ENCODE results near the gene POU6F2. TPM values are rescaled to one million over a fixed set of nuclear protein-coding genes. Genes with fewer than 3 reads are reported as not detected.

The POU6F2 gene
- polyA plus RNA-seq, 6 donors from 2014 or later: not detected

- Mint-ChIP-seq H3K4me3 (no peak overlapping the region), H3K4me1 (no peaks in the 10 kb centered on the region), H3K27ac (no peak overlapping the region), H3K36me3 (no peaks in the 10 kb centered on the region), H3K27me3 (peaks cover 6 to 15% (median 15%) of the 10 kb centered on the region in 3 donors), H3K9me3 (peaks cover 0 to 3% (median 0%) of the 10 kb centered on the region in 7 donors)
- ATAC-seq (ENCODE audit: low read depth in 2 of 2) (no peak), DNase-seq (no peak)
Measured at GRCh38 chr7:38950309-38950708, 27.4 kb upstream of the POU6F2 start.

GRCh38 chr7:38951213-38951612 lies 26.5 kb upstream of the POU6F2 start:
- DNase-seq (no peak), ATAC-seq (ENCODE audit: low read depth in 2 of 2) (no peak)
- no peaks in the 10 kb centered on the region for H3K4me1 Mint-ChIP-seq
- no peak overlapping the region for H3K4me3 Mint-ChIP-seq
- peaks cover 6 to 15% (median 15%) of the 10 kb centered on the region in 3 donors for H3K27me3 Mint-ChIP-seq
- H3K36me3 Mint-ChIP-seq: no peaks in the 10 kb centered on the region
- H3K27ac Mint-ChIP-seq: peak overlapping the region in 1 of 6 donors; percentile 76
- peaks cover 0 to 3% (median 0%) of the 10 kb centered on the region in 7 donors for H3K9me3 Mint-ChIP-seq

- ATAC-seq (ENCODE audit: low read depth in 2 of 2): no peak
- Mint-ChIP-seq H3K27ac (no peak overlapping the region), H3K4me3 (no peak overlapping the region), H3K9me3 (peaks cover 0 to under 1% (median 0%) of the 10 kb centered on the region in 7 donors), H3K36me3 (no peaks in the 10 kb centered on the region), H3K27me3 (peaks cover 6 to 16% (median 14%) of the 10 kb centered on the region in 3 donors), H3K4me1 (no peaks in the 10 kb centered on the region)
- no peak for DNase-seq
Measured at GRCh38 chr7:38953227-38953626, 24.5 kb upstream of the POU6F2 start.

DNA sequence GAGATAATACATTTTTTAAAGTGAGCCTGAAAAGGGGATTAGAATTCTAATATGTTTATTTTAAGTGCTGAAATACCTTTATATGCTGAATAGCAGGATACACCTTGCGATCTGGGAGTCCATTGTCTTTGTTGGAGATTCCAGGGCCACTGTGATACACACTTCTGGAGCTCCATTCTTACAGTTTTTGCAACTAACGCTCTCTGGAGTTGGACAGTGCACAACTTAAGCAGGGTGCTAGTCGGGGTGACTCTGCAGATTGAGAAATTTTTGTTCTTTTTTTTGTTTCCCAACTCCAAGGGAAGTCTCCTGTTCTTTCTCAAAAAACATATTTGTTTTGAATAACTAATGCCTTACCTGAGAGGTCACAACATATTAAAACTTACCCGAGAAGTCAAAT lies 23.7 kb upstream of the POU6F2 start:
- ATAC-seq (ENCODE audit: low read depth in 2 of 2) (no peak), DNase-seq (no peak)
- Mint-ChIP-seq H3K4me1 (no peaks in the 10 kb centered on the region), H3K27ac (no peak overlapping the region), H3K36me3 (no peaks in the 10 kb centered on the region), H3K4me3 (no peak overlapping the region), H3K9me3 (peaks cover 0 to 3% (median 0%) of the 10 kb centered on the region in 7 donors), H3K27me3 (peaks cover 6 to 21% (median 14%) of the 10 kb centered on the region in 3 donors)

GRCh38 chr7:38955892-38956291 lies 21.8 kb upstream of the POU6F2 start:
- H3K36me3 Mint-ChIP-seq: no peaks in the 10 kb centered on the region
- H3K27me3 Mint-ChIP-seq: peaks cover 10 to 32% (median 17%) of the 10 kb centered on the region in 3 donors
- ATAC-seq (ENCODE audit: low read depth in 2 of 2): no peak
- no peak for DNase-seq
- H3K4me3 Mint-ChIP-seq: no peak overlapping the region
- H3K4me1 Mint-ChIP-seq: no peaks in the 10 kb centered on the region
- peaks cover 0 to 7% (median 0%) of the 10 kb centered on the region in 7 donors for H3K9me3 Mint-ChIP-seq
- no peak overlapping the region for H3K27ac Mint-ChIP-seq

DNA sequence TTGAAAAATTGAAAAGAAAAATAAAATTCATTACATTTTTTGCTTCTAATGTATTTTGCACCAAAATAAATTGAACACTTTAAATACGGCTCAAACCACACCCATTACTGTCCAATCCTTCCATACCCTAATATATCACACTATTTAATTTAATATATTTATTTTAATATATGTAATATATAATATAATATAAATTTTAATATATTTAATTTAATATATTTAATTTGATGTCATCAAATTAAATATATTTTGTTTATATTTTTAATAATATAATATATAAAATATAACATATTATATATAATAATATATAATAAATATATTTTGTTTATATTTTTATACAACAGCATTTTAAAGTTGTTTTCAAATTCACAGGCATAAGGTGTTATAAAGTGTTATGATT lies 15.7 kb upstream of the POU6F2 start:
- Mint-ChIP-seq H3K4me3 (no peak overlapping the region), H3K4me1 (no peaks in the 10 kb centered on the region), H3K27me3 (peaks cover 7 to 24% (median 11%) of the 10 kb centered on the region in 3 donors), H3K36me3 (peaks cover 0 to 8% of the 10 kb centered on the region in 2 donors), H3K9me3 (peaks cover 0 to 18% (median 9%) of the 10 kb centered on the region in 7 donors), H3K27ac (no peak overlapping the region)
- DNase-seq: no peak
- ATAC-seq (ENCODE audit: low read depth in 2 of 2): no peak

GRCh38 chr7:38964921-38965320 lies 12.8 kb upstream of the POU6F2 start:
- H3K27ac Mint-ChIP-seq: no peak overlapping the region
- peaks cover 0 to 15% (median 9%) of the 10 kb centered on the region in 7 donors for H3K9me3 Mint-ChIP-seq
- no peaks in the 10 kb centered on the region for H3K4me1 Mint-ChIP-seq

DNA sequence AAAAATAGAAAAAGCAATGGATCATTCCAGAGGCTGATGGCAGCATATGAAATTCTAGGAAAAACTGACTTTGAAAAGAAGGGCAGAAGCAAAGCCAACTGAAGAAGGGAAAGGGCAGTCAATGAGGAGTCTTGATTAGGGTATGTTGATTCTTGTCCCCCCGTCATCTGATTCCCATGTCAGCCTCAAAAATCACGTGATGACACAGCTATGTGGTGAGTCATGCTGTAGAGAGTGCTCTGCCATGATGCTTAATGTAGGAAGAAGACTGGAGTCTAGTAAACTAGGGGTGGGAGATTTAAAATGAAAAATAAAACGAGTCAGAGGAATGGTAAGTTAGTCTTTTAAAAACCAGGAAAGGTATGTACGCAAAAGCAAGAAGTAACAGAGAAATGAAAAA lies 3.9 kb upstream of the POU6F2 start:
- DNase-seq (no peak), ATAC-seq (ENCODE audit: low read depth in 2 of 2) (no peak)
- Mint-ChIP-seq H3K36me3 (no peaks in the 10 kb centered on the region), H3K9me3 (peaks cover 0 to 1% (median 0%) of the 10 kb centered on the region in 7 donors), H3K27ac (no peak overlapping the region), H3K4me1 (peaks cover 0 to 7% (median 5%) of the 10 kb centered on the region in 3 donors), H3K4me3 (no peak overlapping the region), H3K27me3 (peaks cover 51 to 60% (median 52%) of the 10 kb centered on the region in 3 donors)

More at GRCh38 chr7:38964921-38965320, 12.8 kb upstream of the POU6F2 start:
- no peak for ATAC-seq (ENCODE audit: low read depth in 2 of 2)
- Mint-ChIP-seq H3K4me3 (no peak overlapping the region), H3K27me3 (peaks cover 5 to 15% (median 11%) of the 10 kb centered on the region in 3 donors), H3K36me3 (peaks cover 0 to 8% of the 10 kb centered on the region in 2 donors)
- no peak for DNase-seq

DNA sequence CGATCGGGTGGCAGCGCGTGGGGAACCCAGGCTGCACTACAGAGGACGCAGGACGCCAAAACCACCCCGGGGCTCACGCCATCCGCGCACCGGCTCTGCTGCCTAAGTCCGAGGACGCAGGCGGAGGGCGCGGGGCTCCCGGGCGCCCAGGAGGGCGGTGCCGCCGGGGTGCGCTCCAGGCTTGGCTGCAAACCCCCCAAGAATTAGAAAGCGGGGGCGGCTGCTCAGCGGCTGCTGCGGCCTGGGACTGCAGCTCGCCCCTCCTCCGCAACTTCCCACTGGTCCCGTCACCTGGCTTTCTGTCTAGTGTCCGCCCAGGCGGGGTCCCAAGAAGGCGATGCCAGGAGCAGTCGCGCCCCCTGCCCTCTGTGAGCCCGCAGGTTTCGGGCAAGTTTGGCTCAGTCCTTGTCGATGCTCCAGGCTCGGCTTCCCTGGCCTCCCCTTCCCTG lies 1.7 kb upstream of the POU6F2 start:
- Mint-ChIP-seq H3K9me3 (peaks cover 0 to under 1% (median 0%) of the 10 kb centered on the region in 7 donors), H3K27me3 (peaks cover 55 to 63% (median 58%) of the 10 kb centered on the region in 3 donors), H3K4me3 (no peak overlapping the region), H3K27ac (no peak overlapping the region), H3K36me3 (no peaks in the 10 kb centered on the region), H3K4me1 (peaks cover 0 to 7% (median 5%) of the 10 kb centered on the region in 3 donors)
- DNase-seq: no peak
- no peak for ATAC-seq (ENCODE audit: low read depth in 2 of 2)

- Mint-ChIP-seq H3K4me3 (no peak overlapping the region), H3K27ac (peak overlapping the region in 1 of 6 donors; percentile 42), H3K9me3 (no peaks in the 10 kb centered on the region), H3K27me3 (peaks cover 45 to 71% (median 60%) of the 10 kb centered on the region in 3 donors), H3K36me3 (no peaks in the 10 kb centered on the region), H3K4me1 (peaks cover 0 to 7% (median 5%) of the 10 kb centered on the region in 3 donors)
- no peak for DNase-seq
- ATAC-seq (ENCODE audit: low read depth in 2 of 2): no peak
Measured at GRCh38 chr7:38978491-38978890, 782 bp downstream of the POU6F2 start.

GRCh38 chr7:38992203-38992602 lies 14.5 kb downstream of the POU6F2 start:
- ATAC-seq (ENCODE audit: low read depth in 2 of 2) (no peak), DNase-seq (no peak)
- H3K9me3 Mint-ChIP-seq: peaks cover 0 to 4% (median 0%) of the 10 kb centered on the region in 7 donors
- peaks cover 25 to 33% (median 32%) of the 10 kb centered on the region in 3 donors for H3K27me3 Mint-ChIP-seq
- no peak overlapping the region for H3K27ac Mint-ChIP-seq
- H3K36me3 Mint-ChIP-seq: no peaks in the 10 kb centered on the region
- H3K4me3 Mint-ChIP-seq: no peak overlapping the region
- no peaks in the 10 kb centered on the region for H3K4me1 Mint-ChIP-seq

DNA sequence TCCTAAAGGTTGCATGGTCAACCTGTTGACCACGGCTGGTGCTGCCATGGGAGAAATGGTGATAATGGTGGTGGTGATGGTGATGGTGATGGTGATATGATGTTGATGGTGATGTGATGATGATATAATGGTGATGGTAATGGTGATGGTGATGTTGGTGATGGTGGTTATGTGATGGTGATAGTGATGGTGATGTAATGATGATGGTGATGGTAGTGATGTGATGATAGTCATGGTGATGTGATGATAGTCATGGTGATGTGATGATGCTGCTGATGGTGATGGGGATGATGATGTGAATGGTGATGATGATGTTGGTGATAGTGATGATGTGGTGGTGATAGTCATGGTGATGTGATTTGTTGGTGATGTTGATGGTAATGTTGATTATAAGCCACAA lies 23.9 kb downstream of the POU6F2 start:
- Mint-ChIP-seq H3K4me1 (no peaks in the 10 kb centered on the region), H3K27me3 (peaks cover 3 to 9% (median 5%) of the 10 kb centered on the region in 3 donors), H3K4me3 (no peak overlapping the region), H3K27ac (no peak overlapping the region), H3K36me3 (no peaks in the 10 kb centered on the region), H3K9me3 (peaks cover 0 to 1% (median 0%) of the 10 kb centered on the region in 7 donors)
- DNase-seq (no peak), ATAC-seq (ENCODE audit: low read depth in 2 of 2) (no peak)

DNA sequence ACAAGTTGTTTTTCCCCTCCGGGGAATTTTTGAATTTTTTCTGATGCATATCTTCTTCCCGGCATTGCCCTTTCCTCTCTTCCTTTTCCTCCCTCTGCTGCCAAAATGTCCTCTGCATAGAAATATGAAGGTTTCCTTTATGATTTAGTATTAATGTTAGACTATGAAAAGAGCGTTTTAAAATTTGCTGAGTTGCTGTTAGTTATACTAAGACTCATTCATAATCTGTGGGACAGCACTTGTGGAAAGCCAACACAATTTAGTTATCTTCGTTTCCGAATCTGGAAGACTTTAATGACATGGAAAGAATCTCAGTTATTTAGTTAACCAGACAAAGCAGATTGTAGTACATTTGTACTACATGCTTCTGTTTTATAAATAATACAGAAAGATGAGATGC lies 25.0 kb downstream of the POU6F2 start:
- Mint-ChIP-seq H3K9me3 (peaks cover 0 to 3% (median 0%) of the 10 kb centered on the region in 7 donors), H3K27ac (peak overlapping the region in 1 of 6 donors; percentile 70), H3K4me3 (no peak overlapping the region), H3K27me3 (peaks cover 0 to 3% (median 0%) of the 10 kb centered on the region in 3 donors), H3K4me1 (no peaks in the 10 kb centered on the region), H3K36me3 (no peaks in the 10 kb centered on the region)
- ATAC-seq (ENCODE audit: low read depth in 2 of 2): no peak
- no peak for DNase-seq

DNA sequence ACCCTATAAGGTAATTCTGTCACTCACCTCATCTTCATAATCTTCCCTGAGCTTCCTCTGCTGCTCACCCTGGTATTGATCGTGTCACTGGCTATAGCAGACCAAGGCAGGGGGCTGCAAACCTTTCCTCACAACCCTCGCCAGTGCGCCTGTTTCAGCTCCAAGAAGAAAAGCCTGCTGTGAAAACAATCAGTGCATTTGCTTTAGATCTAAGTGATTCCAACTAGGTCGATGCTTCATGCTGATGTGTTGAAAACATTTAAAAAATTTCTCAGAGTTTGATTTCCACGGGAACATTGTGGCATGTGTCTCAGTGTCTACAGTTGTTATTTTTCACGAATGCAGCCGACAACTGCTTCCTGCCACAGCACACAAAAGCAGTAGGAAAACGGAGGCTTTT lies 27.3 kb downstream of the POU6F2 start:
- no peaks in the 10 kb centered on the region for H3K4me1 Mint-ChIP-seq
- H3K27ac Mint-ChIP-seq: no peak overlapping the region
- ATAC-seq (ENCODE audit: low read depth in 2 of 2): no peak
- peaks cover 0 to 3% (median 0%) of the 10 kb centered on the region in 3 donors for H3K27me3 Mint-ChIP-seq
- H3K36me3 Mint-ChIP-seq: no peaks in the 10 kb centered on the region
- H3K4me3 Mint-ChIP-seq: no peak overlapping the region
- no peak for DNase-seq
- peaks cover 0 to 3% (median 0%) of the 10 kb centered on the region in 7 donors for H3K9me3 Mint-ChIP-seq

All from naive B cell (primary cell).